K562 treated with DMSO at 1 percent for 48 hours (cell line): ENCODE measurements around the gene ATP2A3. TPM values are rescaled to one million over a fixed set of nuclear protein-coding genes. Genes with fewer than 3 reads are reported as not detected.

Experiments used
- total RNA-seq: library from RNA; unstranded; fragments of 300-600 nt; gene quantifications from 2 replicates; pipeline ENCODE4 v1.2.3, GENCODE V29; 2022; ENCODE audit warnings: low replicate concordance; ENCODE audit errors: extremely low read depth

ATP2A3 gene
- total RNA-seq: 204 TPM in 1 of 2 replicates, not detected in the other

DNA sequence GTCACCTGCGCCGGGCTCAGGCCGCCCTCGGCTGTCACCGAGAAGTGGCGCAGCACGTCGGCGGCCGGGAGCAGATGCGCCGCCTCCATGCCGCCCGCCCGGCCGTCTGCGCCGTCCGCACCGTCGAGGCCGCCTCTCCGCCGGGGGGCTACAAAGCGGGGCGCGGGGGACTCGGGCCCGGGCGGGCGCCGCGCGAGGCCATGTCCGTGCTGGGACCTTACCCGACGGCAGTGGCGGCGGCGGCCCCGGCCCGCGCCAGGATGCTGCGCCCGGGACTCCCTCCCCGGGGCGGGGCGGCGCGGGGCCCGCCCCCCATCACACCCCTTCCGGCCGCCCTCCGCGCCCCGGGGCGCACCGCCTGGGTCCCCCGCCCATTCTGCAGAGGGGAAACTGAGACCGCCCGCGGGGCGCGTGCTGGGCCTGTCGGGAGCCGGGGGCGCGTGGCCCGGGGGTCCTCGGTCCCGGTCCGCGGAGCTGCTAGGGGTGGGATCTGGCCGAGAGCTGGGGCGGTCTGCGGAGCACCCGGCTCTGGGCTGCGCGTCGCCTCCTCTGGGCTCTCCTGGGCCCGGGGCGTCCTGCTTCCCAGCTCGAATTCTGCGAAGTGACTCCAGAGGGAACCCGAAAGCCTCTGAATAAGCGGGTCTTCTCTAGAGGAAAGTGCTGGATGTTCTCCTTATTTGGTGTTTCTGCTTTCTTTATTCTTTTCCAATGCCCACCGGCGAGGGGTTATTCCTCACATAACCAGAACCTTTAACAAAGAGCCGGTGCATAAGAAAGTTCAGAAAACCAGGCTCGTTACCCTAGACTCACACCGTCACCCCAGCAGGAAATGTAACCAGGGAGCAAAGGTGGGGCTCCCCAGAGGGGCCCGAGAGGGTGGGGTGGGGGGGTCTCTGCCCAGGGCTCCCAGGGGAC is at the start of gene ATP2A3:
Gene ATP2A3, minus strand, starts transcription at position 235 of the 915 bp plus-strand sequence. Its CDS starts 146 bp downstream, at position 89.

GRCh38 chr17:3915995-3916696 is 48.1 kb downstream of the ATP2A3 start, which contains the start of gene P2RX1:
P2RX1 (minus strand) TSS chr17:3916465; CDS start chr17:3916225, 240 bp downstream.

DNA sequence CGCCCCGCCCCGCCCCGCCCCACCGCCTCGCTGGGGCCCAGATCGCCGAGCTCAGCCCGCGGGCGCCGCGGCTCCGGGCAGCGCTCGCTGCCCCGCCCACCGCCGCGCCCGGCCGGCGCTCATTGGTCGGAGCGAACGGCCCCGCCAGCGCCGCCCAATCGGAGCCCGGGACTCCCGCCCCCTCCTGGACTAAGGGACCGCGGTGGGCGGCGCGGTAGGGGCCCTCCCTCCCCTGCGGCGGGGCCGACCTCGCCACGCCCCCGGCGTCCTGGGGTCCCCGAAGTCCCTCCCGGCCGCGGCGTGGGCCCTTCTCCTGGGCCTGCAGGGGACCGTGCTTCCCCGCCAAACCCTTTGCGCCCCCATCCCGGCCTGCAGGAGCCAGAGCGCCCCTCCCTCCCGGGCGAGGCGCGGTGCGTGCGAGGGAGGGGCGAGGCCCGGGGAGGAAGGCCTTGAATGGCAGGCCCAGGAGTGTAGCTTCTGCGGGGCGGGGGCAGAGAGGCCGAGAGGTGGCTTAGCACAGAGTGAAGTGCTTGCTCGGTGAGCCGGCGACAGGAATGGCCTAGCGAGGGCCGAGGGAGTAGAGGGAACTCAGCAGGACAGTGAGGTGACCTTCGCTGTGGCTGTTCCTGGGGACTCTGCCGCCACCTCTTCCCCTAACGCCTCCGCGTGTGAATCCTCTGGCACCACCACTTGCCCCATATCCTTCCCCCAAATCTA is 71.1 kb downstream of the ATP2A3 start, which contains the start of gene CAMKK1:
Gene CAMKK1, minus strand, starts transcription at position 51 of the 717 bp plus-strand sequence. CDS start 7,366 bp downstream, outside the sequence.

Other genes with a start within 250 kb of the ATP2A3 start
- gene HASPIN, start 240.5 kb downstream of the ATP2A3 start, total RNA-seq: not detected in 2 replicates
- gene ITGAE, start 163.2 kb downstream of the ATP2A3 start, total RNA-seq: not detected in 2 replicates
- gene NCBP3, start 118.2 kb downstream of the ATP2A3 start, total RNA-seq: not detected in 2 replicates
- gene CAMKK1, start 71.4 kb downstream of the ATP2A3 start, total RNA-seq: not detected in 2 replicates
- gene P2RX1, start 48.0 kb downstream of the ATP2A3 start, total RNA-seq: not detected in 2 replicates
- not detected in 2 replicates for gene ZZEF1, start 178.6 kb upstream of the ATP2A3 start, total RNA-seq
- gene CYB5D2, start 178.8 kb upstream of the ATP2A3 start, total RNA-seq: not detected in 2 replicates